GM12875 (cell line): Measurements from ENCODE around the gene LRRC74B.
"Not testable (repeated sequence)": the region's sequence is repeated elsewhere in the genome, so short reads cannot be mapped to it uniquely, and the experiment has no call there.

Source experiments
- H3K4me3 ChIP-seq: one replicate; pipeline ENCODE4 v1.5.1; 2011; ENCODE audit warnings: low read depth, low read length, control low read depth
- CTCF ChIP-seq: IDR thresholded peaks from 2 replicates; pipeline ENCODE4 v1.5.1; 2011; ENCODE audit warnings: low read depth, mild to moderate bottlenecking, control low read depth, inconsistent platforms, low read length, moderate library complexity, borderline replicate concordance; ENCODE audit not compliant: insufficient read depth

LRRC74B gene

GRCh38 chr22:20999350-21000206 lies 46.2 kb upstream of the LRRC74B start:
- TF ChIP-seq CTCF = no peak
- H3K4me3 ChIP-seq = no peak overlapping the region

- no peak for TF ChIP-seq CTCF
- H3K4me3 ChIP-seq = peak overlapping the region; percentile 78
Observed at GRCh38 chr22:21000207-21000986, 45.3 kb upstream of the LRRC74B start.

GRCh38 chr22:21000987-21001600 lies 44.7 kb upstream of the LRRC74B start:
- peak overlapping the region; percentile 78 for H3K4me3 ChIP-seq
- TF ChIP-seq CTCF = no peak

GRCh38 chr22:21001601-21002325 lies 44.0 kb upstream of the LRRC74B start, which contains the start of gene THAP7:
TSS of gene THAP7 (minus strand) at chr22:21002118. CDS start at chr22:21001911, 207 bp downstream.
- no peak for TF ChIP-seq CTCF
- peak within 1 kb of the TSS; percentile 78 for H3K4me3 ChIP-seq

GRCh38 chr22:21003782-21004181 lies 42.0 kb upstream of the LRRC74B start:
- no peak overlapping the region for H3K4me3 ChIP-seq

GRCh38 chr22:21009208-21009607 lies 36.5 kb upstream of the LRRC74B start:
- H3K4me3 ChIP-seq = not testable (repeated sequence)

More at GRCh38 chr22:21003782-21004181, 42.0 kb upstream of the LRRC74B start:
- TF ChIP-seq CTCF = no peak
